Keratinocyte (primary cell): ENCODE data around the gene LARGE1. TPM values are rescaled to one million over a fixed set of nuclear protein-coding genes. Genes with fewer than 3 reads are reported as not detected.

Experiments used
- DNase-seq: peaks from one replicate; pipeline ENCODE4 v3.0.0-alpha.2; 2011; ENCODE audit warnings: low read depth, missing footprints, low spot score
- FAIRE-seq: peaks from 2 replicates; lab custom pipeline; 2011; peaks lifted over from hg19 to GRCh38; lab: Jason Lieb, UNC
- H2AFZ ChIP-seq: 2 replicates; pipeline ENCODE4 v1.6.0; 2012; ENCODE audit warnings: low read length, control low read depth, inconsistent platforms; ENCODE audit not compliant: control insufficient read depth
- H3K27ac ChIP-seq: 2 replicates; pipeline ENCODE4 v1.5.1; 2011; ENCODE audit warnings: low read length; ENCODE audit not compliant: control insufficient read depth, insufficient read depth
- H3K27me3 ChIP-seq: 3 replicates; pipeline ENCODE4 v1.6.0; 2011; ENCODE audit warnings: low read length; ENCODE audit not compliant: control insufficient read depth, insufficient read depth; ENCODE audit errors: extremely low read depth
- H3K36me3 ChIP-seq, 2 experiments: 2 replicates in 1 of 2; 3 replicates in 1 of 2; pipeline ENCODE4 v1.5.1; 2011; ENCODE audit warnings: low read length in 2 of 2, mild to moderate bottlenecking in 1 of 2; ENCODE audit not compliant: control insufficient read depth in 2 of 2, insufficient read depth in 2 of 2; ENCODE audit errors: extremely low read depth in 1 of 2
- H3K4me1 ChIP-seq: 3 replicates; pipeline ENCODE4 v1.5.1; 2011; ENCODE audit warnings: low read length; ENCODE audit not compliant: control insufficient read depth, insufficient read depth; ENCODE audit errors: extremely low read depth
- H3K4me2 ChIP-seq: 3 replicates; pipeline ENCODE4 v1.6.0; 2011; ENCODE audit warnings: low read depth, low read length; ENCODE audit not compliant: control insufficient read depth, insufficient read depth; ENCODE audit errors: extremely low read depth
- H3K4me3 ChIP-seq, 3 experiments: fragments of 200-600 bp in 1 of 3; sonication (generic) in 1 of 3; 2 replicates in 2 of 3; 3 replicates in 1 of 3; pipeline ENCODE4 v1.5.1; 2011 to 2016; ENCODE audit warnings: low read length in 3 of 3, mild to moderate bottlenecking in 3 of 3, control low read depth in 2 of 3, inconsistent platforms in 1 of 3, low read depth in 1 of 3, mixed read lengths in 1 of 3, mixed run types in 1 of 3, moderate library complexity in 1 of 3; ENCODE audit not compliant: control insufficient read depth in 2 of 3, insufficient read depth in 2 of 3; ENCODE audit errors: extremely low read depth in 1 of 3
- H3K79me2 ChIP-seq: 2 replicates; pipeline ENCODE4 v1.6.0; 2012; ENCODE audit warnings: low read length; ENCODE audit not compliant: control insufficient read depth, insufficient read depth
- H3K9ac ChIP-seq: 3 replicates; pipeline ENCODE4 v1.6.0; 2011; ENCODE audit warnings: low read length; ENCODE audit not compliant: control insufficient read depth, insufficient read depth; ENCODE audit errors: extremely low read depth
- H3K9me1 ChIP-seq: 3 replicates; pipeline ENCODE4 v1.6.0; 2011; ENCODE audit warnings: low read length; ENCODE audit not compliant: control insufficient read depth, insufficient read depth; ENCODE audit errors: extremely low read depth
- H3K9me3 ChIP-seq: 2 replicates; pipeline ENCODE4 v1.5.1; 2012; ENCODE audit warnings: low read depth, low read length; ENCODE audit not compliant: control insufficient read depth
- H4K20me1 ChIP-seq: 3 replicates; pipeline ENCODE4 v1.6.0; 2011; ENCODE audit warnings: low read length; ENCODE audit not compliant: control insufficient read depth, insufficient read depth; ENCODE audit errors: extremely low read depth
- CTCF ChIP-seq, 3 experiments: IDR thresholded peaks in 1 of 3; conservative IDR thresholded peaks in 1 of 3; optimal IDR thresholded peaks in 1 of 3; 2 replicates in 2 of 3; 3 replicates in 1 of 3; pipeline versions ENCODE3 to v1.5.1; 2011; ENCODE audit warnings: low read length in 3 of 3, mild to moderate bottlenecking in 3 of 3, moderate library complexity in 2 of 3, control low read depth in 1 of 3, inconsistent platforms in 1 of 3; ENCODE audit not compliant: insufficient read depth in 2 of 3; ENCODE audit errors: extremely low read depth in 1 of 3
- EZH2 ChIP-seq: IDR thresholded peaks from one replicate; pipeline ENCODE4 v1.6.1; 2012; ENCODE audit warnings: inconsistent platforms, mild to moderate bottlenecking, low read length, moderate library complexity
- dilution Hi-C: fragments of 300-500 bp; cut with MboI; formaldehyde crosslinking; loops from one replicate; pipeline ENCODE4 v1.7.0; 2020; ENCODE audit warnings: low sequenced_read_pairs; ENCODE audit not compliant: extremely low pct_ligation_motif_present
- polyA plus RNA-seq, 5 experiments: library from polyadenylated mRNA; depleted of rRNA in 3 of 5; stranded (reverse) in 3 of 5; stranded (forward) in 1 of 5; unstranded in 1 of 5; fragments of >200 nt; gene quantifications; 1 replicate in 1 of 5; 2 replicates in 3 of 5; 3 replicates in 1 of 5; pipeline versions ENCODE4 v1.2.1 to v1.2.3, GENCODE V29; 2011 to 2012; ENCODE audit warnings: missing spikeins in 2 of 5, low read depth in 1 of 5, low replicate concordance in 1 of 5

Gene LARGE1
- polyA plus RNA-seq, 1 donor (not counting 4 experiments of a cell fraction or from before 2014, with no cell fraction given), result 4.5 TPM

GRCh38 chr22:33792832-33793231 lies 127.4 kb downstream of the LARGE1 start:
- H3K27ac ChIP-seq, result no peak overlapping the region
- H4K20me1 ChIP-seq, result no peaks in the 10 kb centered on the region
- H2AFZ ChIP-seq, result no peak overlapping the region
- DNase-seq (no peak), FAIRE-seq (no peak)
- H3K9ac ChIP-seq, result no peak overlapping the region
- no peak overlapping the region for H3K4me3 ChIP-seq
- H3K9me1 ChIP-seq, result no peaks in the 10 kb centered on the region
- H3K36me3 ChIP-seq, result no peaks in the 10 kb centered on the region
- H3K4me1 ChIP-seq, result no peaks in the 10 kb centered on the region
- H3K79me2 ChIP-seq, result no peaks in the 10 kb centered on the region
- peaks cover 7% of the 10 kb centered on the region for H3K9me3 ChIP-seq
- no peaks in the 10 kb centered on the region for H3K27me3 ChIP-seq
- no peak overlapping the region for H3K4me2 ChIP-seq
- no peak for TF ChIP-seq CTCF (optimal IDR thresholded peaks at IDR 0.05 in 1 of 3, IDR thresholded peaks at IDR 0.05 in 1 of 3, conservative IDR thresholded peaks at IDR 0.05 in 1 of 3; ENCODE audit: extremely low read depth in 1 of 3, insufficient read depth in 2 of 3, low read length in 3 of 3)
- TF ChIP-seq EZH2, result no peak
- dilution Hi-C loops, result no loop called here

- Histone ChIP-seq H3K9ac (no peak overlapping the region), H3K9me3 (peaks cover 7% of the 10 kb centered on the region), H4K20me1 (no peaks in the 10 kb centered on the region), H3K36me3 (no peaks in the 10 kb centered on the region), H3K27me3 (no peaks in the 10 kb centered on the region), H3K4me3 (no peak overlapping the region), H3K9me1 (no peaks in the 10 kb centered on the region), H2AFZ (no peak overlapping the region), H3K4me1 (peaks cover 9% of the 10 kb centered on the region), H3K79me2 (no peaks in the 10 kb centered on the region), H3K27ac (no peak overlapping the region), H3K4me2 (no peak overlapping the region)
- DNase-seq (no peak), FAIRE-seq (no peak)
- TF ChIP-seq CTCF (optimal IDR thresholded peaks at IDR 0.05 in 1 of 3, IDR thresholded peaks at IDR 0.05 in 1 of 3, conservative IDR thresholded peaks at IDR 0.05 in 1 of 3; ENCODE audit: extremely low read depth in 1 of 3, insufficient read depth in 2 of 3, low read length in 3 of 3), result no peak
- TF ChIP-seq EZH2, result no peak
- dilution Hi-C loops, result no loop called here
These were observed 130.5 kb downstream of the LARGE1 start for GRCh38 chr22:33789690-33790253.
